ENCODE measurements around the gene EXOC4.

The EXOC4 gene

DNA sequence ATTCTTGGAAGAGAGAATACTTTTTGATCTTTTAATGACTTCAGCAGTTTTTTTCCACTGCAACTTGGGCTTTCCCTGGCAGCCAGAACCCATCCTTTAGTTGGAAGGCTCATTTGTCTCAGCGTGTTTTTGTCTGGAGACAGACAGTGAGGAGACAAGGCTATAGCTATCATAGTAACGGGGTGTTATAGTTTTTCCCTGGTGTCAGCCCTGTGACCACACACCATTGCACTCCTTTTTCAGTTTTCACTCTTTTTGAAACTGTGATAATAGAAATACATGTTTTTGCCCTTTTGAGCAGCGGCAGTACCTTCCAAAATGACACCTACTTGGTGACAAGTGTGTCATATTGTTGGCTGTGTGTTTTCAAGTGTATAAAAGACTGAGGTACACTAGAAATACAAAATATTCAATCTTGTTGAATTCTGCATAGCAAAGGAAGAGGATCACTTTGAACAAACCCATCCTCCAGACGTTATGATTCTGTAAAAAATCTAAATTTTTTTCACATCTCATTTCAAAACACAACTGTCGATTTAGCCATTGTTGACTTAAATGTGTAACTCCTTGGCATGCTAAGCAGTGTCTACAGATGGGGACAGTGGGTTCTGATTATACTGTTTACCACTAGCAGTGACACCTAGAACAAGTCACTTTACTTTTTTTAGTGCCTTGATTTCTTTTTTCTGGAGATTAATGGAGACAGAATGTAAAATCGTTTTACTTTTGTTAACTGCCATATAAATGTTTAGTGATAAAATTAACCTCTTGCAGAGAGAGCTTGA is 130.1 kb downstream of the EXOC4 start:
- H3K27ac ChIP-seq (ENCODE audit: low read depth, low read length, severe bottlenecking) = no peak overlapping the region
- no CpG with 5 or more reads among the region's 6 CpGs for WGBS, 2 experiments (ENCODE audit: insufficient coverage in 2 of 2)
- H3K4me1 ChIP-seq (ENCODE audit: control insufficient read depth, insufficient read depth, low read length, poor library complexity, severe bottlenecking) = peaks cover 5% of the 10 kb centered on the region
- no peaks in the 10 kb centered on the region for H3K9me3 ChIP-seq (ENCODE audit: control insufficient read depth, low read length)
- H3K36me3 ChIP-seq (ENCODE audit: control insufficient read depth, insufficient read depth, low read length) = no peaks in the 10 kb centered on the region
- H3K4me3 ChIP-seq (ENCODE audit: extremely low read depth, insufficient read depth, low read length, poor library complexity, severe bottlenecking) = no peak overlapping the region

DNA sequence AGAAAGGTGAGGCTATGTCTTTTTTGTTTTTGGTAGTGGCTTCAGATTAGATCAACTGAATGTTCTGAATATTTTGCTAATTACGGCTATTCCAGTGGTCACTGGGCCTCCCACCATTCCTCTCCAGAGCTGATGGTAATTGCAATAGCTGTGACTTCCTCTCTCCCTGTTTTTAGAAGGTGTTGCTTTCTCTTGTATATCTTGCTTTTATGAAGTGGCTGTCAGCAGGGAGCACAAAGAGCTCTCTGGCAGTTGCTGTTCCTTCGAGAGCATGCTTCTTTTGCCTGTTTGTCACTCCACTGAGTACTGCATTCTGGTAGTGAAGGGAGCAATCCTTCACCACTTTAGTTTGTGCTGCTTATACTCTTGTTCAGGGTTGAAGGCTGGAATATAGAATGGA is 133.3 kb downstream of the EXOC4 start:
- Histone ChIP-seq H3K9me3 (ENCODE audit: control insufficient read depth, low read length) (no peaks in the 10 kb centered on the region), H3K4me1 (ENCODE audit: control insufficient read depth, insufficient read depth, low read length, poor library complexity, severe bottlenecking) (peaks cover 5% of the 10 kb centered on the region), H3K36me3 (ENCODE audit: control insufficient read depth, insufficient read depth, low read length) (no peaks in the 10 kb centered on the region), H3K4me3 (ENCODE audit: extremely low read depth, insufficient read depth, low read length, poor library complexity, severe bottlenecking) (no peak overlapping the region), H3K27ac (ENCODE audit: low read depth, low read length, severe bottlenecking) (no peak overlapping the region)
- 25% methylated on average over 1 of the region's 2 CpGs; no CpG with 5 or more reads in 1 of the 2 experiments for WGBS, 2 experiments (ENCODE audit: insufficient coverage in 2 of 2)

- Histone ChIP-seq H3K9me3 (ENCODE audit: control insufficient read depth, low read length) (no peaks in the 10 kb centered on the region), H3K4me3 (ENCODE audit: extremely low read depth, insufficient read depth, low read length, poor library complexity, severe bottlenecking) (no peak overlapping the region), H3K27ac (ENCODE audit: low read depth, low read length, severe bottlenecking) (no peak overlapping the region), H3K4me1 (ENCODE audit: control insufficient read depth, insufficient read depth, low read length, poor library complexity, severe bottlenecking) (peaks cover 5% of the 10 kb centered on the region), H3K36me3 (ENCODE audit: control insufficient read depth, insufficient read depth, low read length) (no peaks in the 10 kb centered on the region)
- WGBS, 2 experiments (ENCODE audit: insufficient coverage in 2 of 2) = 80 to 100% methylated on average over 1 of the region's 4 CpGs
These were observed 136.8 kb downstream of the EXOC4 start for GRCh38 chr7:133389727-133390126.

GRCh38 chr7:133391206-133391605 is 138.3 kb downstream of the EXOC4 start:
- Histone ChIP-seq H3K4me1 (ENCODE audit: control insufficient read depth, insufficient read depth, low read length, poor library complexity, severe bottlenecking) (peaks cover 5% of the 10 kb centered on the region), H3K27ac (ENCODE audit: low read depth, low read length, severe bottlenecking) (no peak overlapping the region), H3K4me3 (ENCODE audit: extremely low read depth, insufficient read depth, low read length, poor library complexity, severe bottlenecking) (no peak overlapping the region), H3K36me3 (ENCODE audit: control insufficient read depth, insufficient read depth, low read length) (no peaks in the 10 kb centered on the region), H3K9me3 (ENCODE audit: control insufficient read depth, low read length) (no peaks in the 10 kb centered on the region)
- WGBS, 2 experiments (ENCODE audit: insufficient coverage in 2 of 2) = 97 to 98% methylated on average over 8 to 11 of the region's 11 CpGs

DNA sequence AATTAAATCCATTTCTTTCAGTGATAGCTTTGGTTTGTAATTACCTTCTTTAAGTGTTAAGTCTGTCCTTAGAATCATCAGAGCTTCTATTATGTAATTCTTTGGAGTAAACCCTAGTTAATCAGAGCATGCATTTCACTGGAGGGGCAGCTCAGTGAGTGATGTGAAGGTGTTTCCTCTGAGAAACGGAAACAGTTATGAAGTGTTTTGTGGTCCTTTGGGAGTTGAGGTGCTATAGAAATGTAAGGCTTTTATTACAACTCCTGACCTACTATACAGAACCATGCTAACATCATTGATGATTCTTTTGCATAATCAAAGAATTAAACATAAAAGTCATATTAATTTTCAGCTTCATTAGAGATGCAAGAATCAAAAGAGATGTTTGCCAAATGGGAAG is 141.5 kb downstream of the EXOC4 start:
- H3K4me1 ChIP-seq (ENCODE audit: control insufficient read depth, insufficient read depth, low read length, poor library complexity, severe bottlenecking) = no peaks in the 10 kb centered on the region
- H3K9me3 ChIP-seq (ENCODE audit: control insufficient read depth, low read length) = no peaks in the 10 kb centered on the region
- no peaks in the 10 kb centered on the region for H3K36me3 ChIP-seq (ENCODE audit: control insufficient read depth, insufficient read depth, low read length)
- no peak overlapping the region for H3K4me3 ChIP-seq (ENCODE audit: extremely low read depth, insufficient read depth, low read length, poor library complexity, severe bottlenecking)
- WGBS, 2 experiments (ENCODE audit: insufficient coverage in 2 of 2) = 100% methylated on average over 1 of the region's 1 CpG; no CpG with 5 or more reads in 1 of the 2 experiments
- H3K27ac ChIP-seq (ENCODE audit: low read depth, low read length, severe bottlenecking) = no peak overlapping the region

GRCh38 chr7:133395551-133395950 is 142.7 kb downstream of the EXOC4 start:
- Histone ChIP-seq H3K36me3 (ENCODE audit: control insufficient read depth, insufficient read depth, low read length) (no peaks in the 10 kb centered on the region), H3K4me1 (ENCODE audit: control insufficient read depth, insufficient read depth, low read length, poor library complexity, severe bottlenecking) (no peaks in the 10 kb centered on the region), H3K27ac (ENCODE audit: low read depth, low read length, severe bottlenecking) (no peak overlapping the region), H3K4me3 (ENCODE audit: extremely low read depth, insufficient read depth, low read length, poor library complexity, severe bottlenecking) (no peak overlapping the region), H3K9me3 (ENCODE audit: control insufficient read depth, low read length) (no peaks in the 10 kb centered on the region)
- no CpG with 5 or more reads among the region's 1 CpG for WGBS, 2 experiments (ENCODE audit: insufficient coverage in 2 of 2)

- Histone ChIP-seq H3K36me3 (ENCODE audit: control insufficient read depth, insufficient read depth, low read length) (no peaks in the 10 kb centered on the region), H3K9me3 (ENCODE audit: control insufficient read depth, low read length) (no peaks in the 10 kb centered on the region), H3K4me3 (ENCODE audit: extremely low read depth, insufficient read depth, low read length, poor library complexity, severe bottlenecking) (no peak overlapping the region), H3K4me1 (ENCODE audit: control insufficient read depth, insufficient read depth, low read length, poor library complexity, severe bottlenecking) (no peaks in the 10 kb centered on the region), H3K27ac (ENCODE audit: low read depth, low read length, severe bottlenecking) (no peak overlapping the region)
- WGBS, 2 experiments (ENCODE audit: insufficient coverage in 2 of 2) = 80% methylated on average over 2 of the region's 3 CpGs; no CpG with 5 or more reads in 1 of the 2 experiments
These were observed 145.6 kb downstream of the EXOC4 start for GRCh38 chr7:133398506-133398905.

DNA sequence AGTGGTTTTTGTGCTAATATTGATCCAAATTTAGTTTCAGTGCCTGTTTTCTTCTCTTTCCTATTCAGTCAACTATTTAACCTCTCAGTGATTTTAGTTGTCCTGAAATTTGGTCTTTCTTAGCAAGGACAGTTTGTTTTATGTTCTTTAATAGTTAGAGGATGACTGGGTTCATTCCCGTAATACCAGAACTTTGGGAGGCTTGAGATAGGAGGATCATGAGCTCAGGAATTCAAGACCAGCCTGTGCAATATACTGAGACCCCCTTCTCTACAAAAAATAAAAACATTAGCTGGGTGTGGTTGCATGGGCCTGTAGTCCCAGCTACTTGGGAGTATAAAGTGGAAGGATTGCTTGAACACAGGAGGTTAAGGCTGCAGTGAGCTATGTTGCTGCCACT is 148.3 kb downstream of the EXOC4 start:
- H3K9me3 ChIP-seq (ENCODE audit: control insufficient read depth, low read length) = no peaks in the 10 kb centered on the region
- no peak overlapping the region for H3K27ac ChIP-seq (ENCODE audit: low read depth, low read length, severe bottlenecking)
- H3K4me3 ChIP-seq (ENCODE audit: extremely low read depth, insufficient read depth, low read length, poor library complexity, severe bottlenecking) = no peak overlapping the region
- 100% methylated on average over 1 of the region's 1 CpG; no CpG with 5 or more reads in 1 of the 2 experiments for WGBS, 2 experiments (ENCODE audit: insufficient coverage in 2 of 2)
- H3K4me1 ChIP-seq (ENCODE audit: control insufficient read depth, insufficient read depth, low read length, poor library complexity, severe bottlenecking) = no peaks in the 10 kb centered on the region
- H3K36me3 ChIP-seq (ENCODE audit: control insufficient read depth, insufficient read depth, low read length) = no peaks in the 10 kb centered on the region

- 96 to 100% methylated on average over 1 to 2 of the region's 2 CpGs for WGBS, 2 experiments (ENCODE audit: insufficient coverage in 2 of 2)
- Histone ChIP-seq H3K9me3 (ENCODE audit: control insufficient read depth, low read length) (no peaks in the 10 kb centered on the region), H3K36me3 (ENCODE audit: control insufficient read depth, insufficient read depth, low read length) (no peaks in the 10 kb centered on the region), H3K27ac (ENCODE audit: low read depth, low read length, severe bottlenecking) (no peak overlapping the region), H3K4me3 (ENCODE audit: extremely low read depth, insufficient read depth, low read length, poor library complexity, severe bottlenecking) (no peak overlapping the region), H3K4me1 (ENCODE audit: control insufficient read depth, insufficient read depth, low read length, poor library complexity, severe bottlenecking) (no peaks in the 10 kb centered on the region)
These were observed 155.3 kb downstream of the EXOC4 start for GRCh38 chr7:133408212-133408611.

DNA sequence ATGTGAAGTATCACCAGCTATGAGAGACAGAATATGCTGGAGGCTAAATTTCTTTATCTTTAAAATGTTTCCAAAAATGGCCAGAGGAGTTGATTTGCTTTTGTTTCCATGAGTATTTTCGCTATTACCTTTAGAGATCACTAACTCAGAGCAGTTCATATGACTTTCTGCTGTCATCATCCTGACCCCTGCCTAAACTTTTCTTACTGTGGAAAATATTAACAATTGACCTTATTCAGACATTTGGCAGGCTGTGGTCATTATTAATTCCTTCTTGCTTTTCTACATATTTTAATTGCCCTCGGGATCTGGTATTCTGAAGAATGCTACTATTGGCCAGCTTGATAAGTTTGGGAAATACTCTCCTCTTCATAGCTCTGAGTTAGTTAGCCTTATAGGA is 156.5 kb downstream of the EXOC4 start:
- Histone ChIP-seq H3K4me1 (ENCODE audit: control insufficient read depth, insufficient read depth, low read length, poor library complexity, severe bottlenecking) (no peaks in the 10 kb centered on the region), H3K36me3 (ENCODE audit: control insufficient read depth, insufficient read depth, low read length) (no peaks in the 10 kb centered on the region), H3K4me3 (ENCODE audit: extremely low read depth, insufficient read depth, low read length, poor library complexity, severe bottlenecking) (no peak overlapping the region), H3K27ac (ENCODE audit: low read depth, low read length, severe bottlenecking) (no peak overlapping the region), H3K9me3 (ENCODE audit: control insufficient read depth, low read length) (no peaks in the 10 kb centered on the region)
- no CpG with 5 or more reads among the region's 2 CpGs for WGBS, 2 experiments (ENCODE audit: insufficient coverage in 2 of 2)

DNA sequence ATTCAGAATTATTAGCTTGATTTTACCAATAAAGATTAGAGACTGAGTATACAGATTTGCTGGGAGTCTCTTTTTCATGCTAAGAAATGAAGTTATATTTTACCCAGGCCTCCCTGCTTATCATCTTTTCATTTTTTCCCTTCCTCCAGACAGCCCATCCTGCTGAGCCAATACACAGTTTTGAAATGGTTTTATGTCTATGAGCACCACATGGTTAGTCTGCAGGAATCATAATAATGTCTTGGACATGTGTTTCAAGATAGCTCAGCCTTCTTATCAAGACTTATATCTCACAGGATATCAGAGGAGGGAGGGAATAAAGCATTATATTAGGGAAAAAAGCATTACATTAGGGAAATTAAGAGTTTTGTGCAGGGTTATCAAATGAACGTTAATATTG is 157.1 kb downstream of the EXOC4 start:
- Histone ChIP-seq H3K9me3 (ENCODE audit: control insufficient read depth, low read length) (no peaks in the 10 kb centered on the region), H3K4me1 (ENCODE audit: control insufficient read depth, insufficient read depth, low read length, poor library complexity, severe bottlenecking) (no peaks in the 10 kb centered on the region), H3K4me3 (ENCODE audit: extremely low read depth, insufficient read depth, low read length, poor library complexity, severe bottlenecking) (no peak overlapping the region), H3K27ac (ENCODE audit: low read depth, low read length, severe bottlenecking) (no peak overlapping the region), H3K36me3 (ENCODE audit: control insufficient read depth, insufficient read depth, low read length) (no peaks in the 10 kb centered on the region)
- WGBS, 2 experiments (ENCODE audit: insufficient coverage in 2 of 2) = 67 to 100% methylated on average over 1 of the region's 1 CpG
